HG02759 (cell line): Measurements from ENCODE around the gene HSFX1.
"Not testable (repeated sequence)": the region's sequence is repeated elsewhere in the genome, so short reads cannot be mapped to it uniquely, and the experiment has no call there.

Experiments used
- ATAC-seq: cut with Tn5 transposase; IDR thresholded peaks from one replicate; pipeline ENCODE4 v1.9.1; 2021; ENCODE audit warnings: mild to moderate bottlenecking, moderate library complexity; ENCODE audit not compliant: unreplicated experiment

The HSFX1 gene

GRCh38 chrX:149773768-149774167 lies at the start of gene HSFX1:
TSS of gene HSFX1 (plus strand) at chrX:149774068. CDS start at chrX:149774682, 614 bp downstream.
- ATAC-seq = not testable (repeated sequence)

- ATAC-seq = not testable (repeated sequence)
Observed at GRCh38 chrX:149727308-149727707, 46.6 kb upstream of the HSFX1 start.

- not testable (repeated sequence) for ATAC-seq
Observed at GRCh38 chrX:149742269-149742668, 31.6 kb upstream of the HSFX1 start.

GRCh38 chrX:149746390-149747007 lies 27.4 kb upstream of the HSFX1 start:
- ATAC-seq = not testable (repeated sequence)

GRCh38 chrX:149757206-149758067 lies 16.4 kb upstream of the HSFX1 start:
- ATAC-seq = no peak

GRCh38 chrX:149758068-149758714 lies 15.7 kb upstream of the HSFX1 start:
- no peak for ATAC-seq

DNA sequence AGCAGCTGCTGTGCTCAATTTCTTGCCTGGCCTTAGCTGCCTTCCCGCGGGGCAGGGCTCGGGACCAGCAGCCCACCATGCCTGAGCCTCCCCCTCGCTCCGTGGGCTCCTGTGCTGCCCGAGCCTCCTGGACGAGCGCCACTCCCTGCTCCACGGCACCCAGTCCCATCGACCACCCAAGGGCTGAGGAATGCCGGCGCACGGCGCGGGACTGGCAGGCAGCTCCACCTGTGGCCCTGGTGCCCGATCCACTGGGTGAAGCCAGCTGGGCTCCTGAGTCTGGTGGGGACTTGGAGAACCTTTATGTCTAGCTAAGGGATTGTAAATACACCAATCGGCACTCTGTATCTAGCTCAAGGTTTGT lies 15.2 kb upstream of the HSFX1 start:
- not testable (repeated sequence) for ATAC-seq

DNA sequence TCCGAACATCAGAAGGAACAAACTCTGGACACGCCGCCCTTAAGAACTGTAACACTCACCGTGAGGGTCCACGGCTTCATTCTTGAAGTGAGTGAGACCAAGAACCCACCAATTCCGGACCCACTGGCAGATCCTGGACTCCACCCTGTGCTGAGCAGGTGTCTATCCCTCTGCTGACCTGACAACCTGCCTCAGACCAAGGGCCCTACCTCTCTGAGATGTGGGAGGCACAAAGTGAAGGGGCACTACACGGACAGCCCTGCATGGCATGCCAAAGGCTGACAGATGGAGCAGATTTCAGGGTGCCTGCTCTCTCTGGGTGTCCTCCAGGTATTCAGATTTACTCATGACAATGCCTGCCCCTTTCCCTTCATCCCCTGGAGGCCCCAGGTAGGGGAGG lies 14.0 kb upstream of the HSFX1 start:
- ATAC-seq = no peak

GRCh38 chrX:149760965-149761364 lies 12.9 kb upstream of the HSFX1 start:
- ATAC-seq = no peak

DNA sequence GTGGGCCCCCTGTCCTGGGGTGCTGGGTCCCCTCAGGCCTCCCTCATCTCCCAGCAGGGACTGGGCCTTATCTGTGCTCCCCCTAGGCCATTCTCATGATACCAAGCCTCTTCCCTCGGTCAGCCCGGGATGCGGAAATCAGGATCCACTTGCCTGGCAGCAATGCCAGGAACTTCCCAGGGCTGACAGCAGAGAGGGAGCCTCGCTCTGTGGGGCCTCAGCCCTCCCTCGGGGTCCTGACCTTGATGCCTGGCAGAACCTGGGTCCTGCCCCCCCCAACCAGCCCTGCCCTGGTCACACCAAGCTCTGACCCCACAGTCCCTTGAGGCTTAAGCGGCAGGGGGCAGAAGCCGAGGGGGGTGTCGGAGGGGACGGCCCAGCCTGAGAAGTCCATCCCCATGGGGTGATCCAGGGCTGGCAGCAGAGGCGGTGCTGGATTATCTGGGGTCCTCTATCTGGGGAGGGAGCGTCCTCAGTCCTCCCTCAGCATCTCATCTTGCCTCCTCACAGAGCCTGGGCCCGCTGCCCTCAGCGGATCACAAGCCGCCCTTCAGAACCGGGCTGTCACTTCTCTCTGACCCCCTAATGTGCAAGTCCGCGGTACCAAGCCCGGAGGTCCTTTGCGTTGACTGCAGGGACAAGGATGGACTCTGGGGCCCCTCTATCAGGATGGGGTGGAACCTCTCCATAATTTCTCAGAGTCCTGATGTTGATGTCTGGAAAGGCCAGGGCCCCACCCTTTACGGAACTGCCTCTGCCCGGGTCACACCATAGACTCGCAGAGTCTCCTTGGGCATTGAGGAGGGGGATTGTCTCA lies 11.8 kb upstream of the HSFX1 start:
- not testable (repeated sequence) for ATAC-seq

DNA sequence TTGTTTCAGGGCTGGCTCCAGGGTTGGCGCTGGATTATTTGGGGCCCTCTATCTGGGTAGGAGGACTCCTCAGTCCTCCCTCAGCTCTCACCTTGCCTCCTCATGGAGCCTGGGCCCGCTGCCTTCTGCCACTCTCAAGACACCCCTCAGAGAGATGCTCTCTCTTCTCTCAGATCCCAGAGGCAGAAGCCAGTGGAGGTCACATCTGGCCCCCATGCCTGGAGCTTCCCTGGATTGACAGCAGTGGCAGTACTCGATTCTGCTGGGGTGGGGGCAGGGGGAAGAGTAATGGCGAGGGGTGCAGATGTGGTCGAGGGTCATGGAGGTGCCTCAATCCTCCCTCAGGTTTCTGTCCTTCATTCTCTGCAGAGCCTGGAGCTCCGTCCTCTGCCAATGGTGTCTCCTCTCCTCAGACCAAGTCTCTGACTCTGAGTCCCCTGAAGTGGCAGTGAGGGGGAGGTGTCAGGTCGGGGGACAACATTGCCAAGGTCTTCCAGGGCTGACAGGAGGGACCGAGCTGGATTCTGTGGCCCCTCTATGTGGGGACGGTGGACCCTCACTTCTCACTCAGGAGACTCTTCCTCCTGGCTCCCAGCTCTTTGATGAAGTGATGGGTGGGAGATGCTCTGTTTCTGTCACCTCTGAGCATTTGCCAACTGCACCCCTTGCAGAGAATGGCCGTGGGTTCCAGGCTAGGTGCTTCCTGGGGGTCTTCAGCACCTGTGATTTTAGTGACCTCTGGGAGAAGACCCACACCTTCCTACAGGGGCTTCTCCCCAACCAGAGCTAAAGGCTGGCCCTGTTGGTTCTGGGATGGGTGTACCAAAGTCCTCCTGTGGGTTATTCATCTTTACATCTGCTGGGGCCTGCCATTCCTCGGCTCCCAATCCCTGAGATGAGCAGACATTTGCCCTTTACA lies 10.9 kb upstream of the HSFX1 start:
- ATAC-seq = no peak

DNA sequence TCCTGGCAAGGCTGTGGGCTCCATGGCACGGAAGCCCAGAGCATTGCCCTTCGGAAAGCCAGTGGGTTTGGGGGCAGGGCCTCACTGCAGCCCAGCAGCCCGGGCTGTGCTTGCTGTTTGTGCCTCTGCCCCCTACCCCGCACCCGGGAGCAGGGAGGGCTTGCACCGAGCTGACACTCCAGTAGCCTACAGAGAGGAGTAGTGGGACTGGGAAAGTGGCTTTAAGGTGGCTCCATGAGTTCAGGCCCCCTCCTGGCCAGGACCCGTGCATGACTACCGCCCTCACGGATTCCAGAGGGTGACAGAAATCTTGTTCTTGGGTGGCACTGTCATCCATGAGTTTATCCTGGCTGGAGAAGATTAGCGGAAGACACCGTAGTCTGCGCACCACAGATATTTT lies 3.5 kb upstream of the HSFX1 start:
- not testable (repeated sequence) for ATAC-seq

- ATAC-seq = not testable (repeated sequence)
Observed at GRCh38 chrX:149773026-149773425, 842 bp upstream of the HSFX1 start.

- not testable (repeated sequence) for ATAC-seq
Observed at GRCh38 chrX:149777999-149778398, 4.1 kb downstream of the HSFX1 start.

DNA sequence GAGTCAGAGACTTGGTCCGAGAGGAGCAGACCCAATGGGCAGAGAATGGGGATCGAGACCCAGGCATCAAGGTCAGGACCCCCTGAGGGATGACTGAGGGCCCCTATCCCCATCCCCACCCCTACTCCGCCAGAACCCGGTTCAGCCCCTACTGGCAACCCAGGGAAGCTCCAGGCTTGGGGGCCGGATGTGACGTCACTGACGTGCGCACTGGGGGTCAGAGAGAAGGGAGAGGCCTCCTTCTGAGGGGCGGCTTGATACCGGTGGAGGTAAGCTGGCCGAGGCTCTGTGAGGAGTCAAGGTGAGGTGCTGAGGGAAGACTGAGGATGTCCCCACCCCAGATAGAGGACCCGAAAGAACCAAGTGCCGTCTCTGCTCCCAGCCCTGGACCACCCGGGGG lies 7.9 kb downstream of the HSFX1 start, which contains the start of gene MAGEA9:
Gene MAGEA9 (plus strand): TSS at position 204 of the 400 bp plus-strand sequence. CDS start 4,281 bp downstream, outside the sequence.
- not testable (repeated sequence) for ATAC-seq

- peak; percentile 99 for ATAC-seq
Observed at GRCh38 chrX:149795531-149795930, 21.7 kb downstream of the HSFX1 start.

GRCh38 chrX:149799095-149799714 lies 25.3 kb downstream of the HSFX1 start:
- ATAC-seq = no peak

GRCh38 chrX:149799938-149800337 lies 26.1 kb downstream of the HSFX1 start:
- ATAC-seq = no peak

- ATAC-seq = no peak
Observed at GRCh38 chrX:149803458-149804062, 29.7 kb downstream of the HSFX1 start.
